ENCODE measurements around the gene SUMO3.

DNA sequence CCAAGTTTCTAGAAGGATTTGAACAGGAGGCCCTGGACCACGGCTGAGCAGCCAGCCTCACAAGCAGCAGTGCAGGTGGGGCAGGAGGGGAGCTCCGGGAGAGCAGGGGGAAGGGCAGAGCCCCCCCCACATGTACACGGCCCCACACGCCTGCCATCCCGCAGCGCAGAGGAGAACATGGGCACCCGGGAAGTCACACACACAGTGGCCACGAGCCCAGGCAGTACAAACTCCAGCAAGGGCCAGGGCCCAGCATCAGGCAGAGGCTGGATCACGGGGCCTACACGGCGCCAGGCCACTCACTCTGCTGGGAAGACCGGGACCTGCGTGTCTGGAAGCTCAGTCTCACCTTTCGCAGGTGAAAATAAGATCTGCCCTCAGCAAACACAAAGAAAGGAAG, 5.2 kb downstream of the SUMO3 start:
- TF ChIP-seq, protein P1, sequence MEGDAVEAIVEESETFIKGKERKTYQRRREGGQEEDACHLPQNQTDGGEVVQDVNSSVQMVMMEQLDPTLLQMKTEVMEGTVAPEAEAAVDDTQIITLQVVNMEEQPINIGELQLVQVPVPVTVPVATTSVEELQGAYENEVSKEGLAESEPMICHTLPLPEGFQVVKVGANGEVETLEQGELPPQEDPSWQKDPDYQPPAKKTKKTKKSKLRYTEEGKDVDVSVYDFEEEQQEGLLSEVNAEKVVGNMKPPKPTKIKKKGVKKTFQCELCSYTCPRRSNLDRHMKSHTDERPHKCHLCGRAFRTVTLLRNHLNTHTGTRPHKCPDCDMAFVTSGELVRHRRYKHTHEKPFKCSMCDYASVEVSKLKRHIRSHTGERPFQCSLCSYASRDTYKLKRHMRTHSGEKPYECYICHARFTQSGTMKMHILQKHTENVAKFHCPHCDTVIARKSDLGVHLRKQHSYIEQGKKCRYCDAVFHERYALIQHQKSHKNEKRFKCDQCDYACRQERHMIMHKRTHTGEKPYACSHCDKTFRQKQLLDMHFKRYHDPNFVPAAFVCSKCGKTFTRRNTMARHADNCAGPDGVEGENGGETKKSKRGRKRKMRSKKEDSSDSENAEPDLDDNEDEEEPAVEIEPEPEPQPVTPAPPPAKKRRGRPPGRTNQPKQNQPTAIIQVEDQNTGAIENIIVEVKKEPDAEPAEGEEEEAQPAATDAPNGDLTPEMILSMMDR (IDR thresholded peaks at IDR 0.05; ENCODE audit: control extremely low read depth in 1 of 3, insufficient read depth in 1 of 3, low read depth in 1 of 3, low read length in 3 of 3): no peak
- TF ChIP-seq POLR2A (IDR thresholded peaks at IDR 0.05; ENCODE audit: control extremely low read depth in 1 of 2, low read depth in 2 of 2, low read length in 2 of 2): no peak
- TF ChIP-seq GABPA (IDR thresholded peaks at IDR 0.05; ENCODE audit: borderline replicate concordance, insufficient read depth, low read length): no peak
- TF ChIP-seq EP300 (IDR thresholded peaks at IDR 0.05; ENCODE audit: borderline replicate concordance in 1 of 2, low read depth in 2 of 2, low read length in 2 of 2): no peak
- TF ChIP-seq YY1 (IDR thresholded peaks at IDR 0.05; ENCODE audit: low read depth, low read length): no peak
- TF ChIP-seq HDAC2 (IDR thresholded peaks at IDR 0.05; ENCODE audit: borderline replicate concordance in 1 of 2, low read depth in 2 of 2, low read length in 2 of 2): no peak
- TF ChIP-seq JUND (IDR thresholded peaks at IDR 0.05; ENCODE audit: low read length): no peak
- TF ChIP-seq CBX5 (IDR thresholded peaks at IDR 0.05; ENCODE audit: low read depth, low read length): no peak
- no peak for TF ChIP-seq POU5F1 (IDR thresholded peaks at IDR 0.05; ENCODE audit: low read depth, low read length)
- TF ChIP-seq, protein P2, sequence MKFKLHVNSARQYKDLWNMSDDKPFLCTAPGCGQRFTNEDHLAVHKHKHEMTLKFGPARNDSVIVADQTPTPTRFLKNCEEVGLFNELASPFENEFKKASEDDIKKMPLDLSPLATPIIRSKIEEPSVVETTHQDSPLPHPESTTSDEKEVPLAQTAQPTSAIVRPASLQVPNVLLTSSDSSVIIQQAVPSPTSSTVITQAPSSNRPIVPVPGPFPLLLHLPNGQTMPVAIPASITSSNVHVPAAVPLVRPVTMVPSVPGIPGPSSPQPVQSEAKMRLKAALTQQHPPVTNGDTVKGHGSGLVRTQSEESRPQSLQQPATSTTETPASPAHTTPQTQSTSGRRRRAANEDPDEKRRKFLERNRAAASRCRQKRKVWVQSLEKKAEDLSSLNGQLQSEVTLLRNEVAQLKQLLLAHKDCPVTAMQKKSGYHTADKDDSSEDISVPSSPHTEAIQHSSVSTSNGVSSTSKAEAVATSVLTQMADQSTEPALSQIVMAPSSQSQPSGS (IDR thresholded peaks at IDR 0.05; ENCODE audit: low read length): no peak
- no peak for TF ChIP-seq JUN (IDR thresholded peaks at IDR 0.05; ENCODE audit: low read depth, low read length)
- TF ChIP-seq EZH2 (IDR thresholded peaks at IDR 0.05; ENCODE audit: low read depth, low read length, severe bottlenecking): no peak
- no peak for TF ChIP-seq SIX5 (IDR thresholded peaks at IDR 0.05; ENCODE audit: low read depth, low read length)
